GM18526 (cell line): ENCODE data around the gene DDIT3.

ENCODE experiments used
- POLR2A ChIP-seq: IDR thresholded peaks from 3 replicates; pipeline ENCODE4 v1.6.1; 2011; ENCODE audit not compliant: insufficient read length; ENCODE audit errors: extremely low read depth

DDIT3 gene

DNA sequence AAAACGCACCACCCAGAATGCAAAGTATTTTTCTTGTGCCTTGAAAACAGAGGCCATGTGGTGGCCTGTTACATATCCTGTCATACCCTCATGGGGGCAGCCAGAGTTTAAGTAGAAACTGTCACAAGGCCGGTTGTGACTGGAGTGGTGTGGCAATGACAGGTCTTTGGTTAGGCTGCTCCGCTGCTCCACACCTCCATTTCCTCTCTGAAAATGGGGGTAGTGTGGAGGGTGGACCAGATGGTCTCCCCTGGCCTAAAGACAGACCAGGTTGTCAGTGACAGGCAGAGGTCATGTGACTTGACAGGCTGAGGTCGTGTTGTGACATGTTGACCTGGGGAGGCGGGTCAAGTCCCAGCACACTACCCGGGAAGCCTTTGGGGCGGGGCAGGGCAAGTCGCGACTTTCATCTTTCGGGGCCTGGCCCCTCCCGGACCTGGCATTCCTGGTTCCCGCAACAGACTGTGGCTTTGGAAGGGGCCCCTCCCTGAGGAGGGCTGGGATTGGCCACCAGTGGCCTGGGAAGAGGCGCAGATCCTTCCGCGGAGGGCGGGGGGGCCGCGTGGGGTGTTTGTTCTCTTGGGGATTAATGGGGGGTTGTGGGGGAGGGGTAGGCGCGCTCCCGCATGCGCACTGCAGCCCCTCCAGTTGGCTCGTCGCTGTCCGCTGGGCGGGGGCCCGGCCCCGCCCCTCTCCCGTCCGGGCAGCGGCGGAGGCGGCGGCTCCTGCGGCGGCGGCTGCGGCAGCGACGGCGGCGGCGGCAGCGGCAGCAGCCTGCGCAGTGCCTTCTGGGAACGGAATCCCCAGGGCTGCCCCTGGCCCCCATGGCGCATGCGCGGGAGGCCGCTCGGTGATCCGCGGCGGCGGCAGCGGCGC lies 1.9 kb upstream of the DDIT3 start, which contains the start of gene MBD6:
MBD6 (plus strand) TSS at position 814 of the 876 bp plus-strand sequence. CDS start 1,480 bp downstream, outside the sequence.
- TF ChIP-seq POLR2A, result peak; percentile 51

DNA sequence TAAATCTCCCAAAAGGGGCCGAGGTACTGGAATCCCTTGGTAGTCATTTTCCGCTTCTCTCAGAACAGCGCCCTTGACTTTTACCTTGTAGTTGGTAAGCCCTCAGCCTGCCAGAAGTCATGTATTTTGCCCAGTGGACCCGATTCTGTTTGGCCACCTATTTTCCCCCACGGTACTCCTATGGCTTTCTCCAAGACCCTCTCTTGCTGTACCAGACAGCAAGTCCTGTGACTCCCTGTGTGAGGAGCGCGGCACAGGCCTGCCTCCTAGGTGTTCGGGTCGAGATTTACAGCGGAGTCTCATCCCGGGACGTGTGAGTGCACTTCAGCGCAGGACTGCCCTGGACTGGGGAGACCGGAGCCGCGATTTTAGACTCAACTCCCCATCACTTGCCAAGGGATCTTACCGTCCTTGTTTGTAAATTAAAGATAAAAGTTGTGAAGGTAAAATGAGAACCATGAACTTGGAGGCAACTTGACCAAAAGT lies 1.3 kb upstream of the DDIT3 start:
- no peak for TF ChIP-seq POLR2A

- TF ChIP-seq POLR2A, result no peak
Observed at GRCh38 chr12:57519796-57520052, 590 bp downstream of the DDIT3 start.

DNA sequence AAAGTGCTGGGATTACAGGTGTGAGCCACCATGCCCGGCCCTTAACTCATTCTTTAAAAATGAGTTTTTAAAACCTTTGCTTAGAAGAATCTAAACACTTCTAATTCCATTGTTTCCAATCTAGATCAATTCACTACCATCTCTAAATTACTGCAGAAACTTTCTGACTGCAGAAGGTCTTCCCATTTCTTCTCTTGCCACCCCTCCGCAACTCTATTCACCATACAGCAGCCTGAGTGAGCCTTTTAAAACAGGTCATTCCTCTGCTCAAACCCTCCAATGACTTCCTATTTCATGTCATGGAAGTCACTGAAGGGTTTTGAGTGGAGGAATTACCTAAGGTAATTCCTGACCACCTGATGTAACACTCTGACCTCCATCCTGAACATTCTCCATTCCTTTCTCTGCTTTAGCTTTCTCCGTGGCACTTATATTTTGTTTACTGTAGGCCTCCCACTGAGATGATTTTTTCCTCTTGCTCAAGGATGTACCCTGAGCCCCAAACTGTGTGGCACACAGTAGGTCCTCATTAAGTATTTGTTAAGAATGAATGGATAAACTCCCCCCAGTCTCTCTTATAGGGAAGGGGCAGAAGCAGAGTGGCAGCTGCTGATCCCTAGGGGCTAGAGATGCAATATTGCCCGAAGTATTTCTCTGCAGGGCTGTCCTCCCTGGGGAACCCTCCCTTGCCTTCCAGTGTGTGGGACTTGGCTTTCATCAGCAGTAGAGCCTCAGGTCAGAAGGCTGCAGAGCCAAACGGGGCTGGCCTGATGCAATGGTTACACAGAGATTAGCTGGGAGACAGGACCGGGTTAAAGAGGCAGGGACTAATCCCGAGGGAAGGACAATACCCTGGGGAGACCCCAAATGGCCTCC lies 1.2 kb downstream of the DDIT3 start:
- TF ChIP-seq POLR2A, result no peak

DNA sequence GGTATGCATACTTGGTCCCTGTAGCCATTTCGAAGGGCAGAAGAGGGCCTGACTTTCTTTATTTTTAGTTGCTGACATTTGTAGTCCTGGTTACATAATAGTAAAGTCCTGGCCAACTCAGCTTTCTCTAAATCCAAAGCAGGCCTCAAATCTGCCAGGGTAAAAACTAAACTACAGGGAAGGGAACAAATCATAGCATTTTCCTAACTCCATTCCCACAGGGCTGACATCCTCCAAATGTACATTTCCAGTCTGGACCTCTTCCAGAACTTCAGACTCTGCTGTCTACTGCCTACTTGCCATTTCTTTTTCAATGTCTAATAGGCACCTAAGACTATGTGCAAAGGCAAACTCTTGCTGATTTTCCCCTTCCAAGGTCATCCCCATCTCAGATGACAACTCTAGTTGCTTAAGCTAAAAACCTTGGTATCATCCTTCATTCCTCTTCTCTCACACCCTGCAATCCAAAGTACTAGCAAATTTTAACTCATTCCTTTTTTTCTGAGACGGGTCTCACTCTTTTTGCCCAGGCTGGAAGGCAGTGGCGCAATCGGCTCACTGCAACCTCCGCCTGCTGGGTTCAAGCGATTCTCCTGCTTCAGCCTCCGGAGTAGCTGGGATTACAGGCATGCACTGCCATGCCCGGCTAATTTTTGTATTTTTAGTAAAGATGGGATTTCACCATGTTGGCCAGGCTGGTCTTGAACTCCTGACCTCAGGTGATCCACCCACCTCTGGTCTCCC lies 2.0 kb downstream of the DDIT3 start:
- TF ChIP-seq POLR2A, result no peak

GRCh38 chr12:57517187-57517586 lies 3.1 kb downstream of the DDIT3 start:
- no peak for TF ChIP-seq POLR2A

- TF ChIP-seq POLR2A, result no peak
Observed at GRCh38 chr12:57516617-57517153, 3.6 kb downstream of the DDIT3 start.

DNA sequence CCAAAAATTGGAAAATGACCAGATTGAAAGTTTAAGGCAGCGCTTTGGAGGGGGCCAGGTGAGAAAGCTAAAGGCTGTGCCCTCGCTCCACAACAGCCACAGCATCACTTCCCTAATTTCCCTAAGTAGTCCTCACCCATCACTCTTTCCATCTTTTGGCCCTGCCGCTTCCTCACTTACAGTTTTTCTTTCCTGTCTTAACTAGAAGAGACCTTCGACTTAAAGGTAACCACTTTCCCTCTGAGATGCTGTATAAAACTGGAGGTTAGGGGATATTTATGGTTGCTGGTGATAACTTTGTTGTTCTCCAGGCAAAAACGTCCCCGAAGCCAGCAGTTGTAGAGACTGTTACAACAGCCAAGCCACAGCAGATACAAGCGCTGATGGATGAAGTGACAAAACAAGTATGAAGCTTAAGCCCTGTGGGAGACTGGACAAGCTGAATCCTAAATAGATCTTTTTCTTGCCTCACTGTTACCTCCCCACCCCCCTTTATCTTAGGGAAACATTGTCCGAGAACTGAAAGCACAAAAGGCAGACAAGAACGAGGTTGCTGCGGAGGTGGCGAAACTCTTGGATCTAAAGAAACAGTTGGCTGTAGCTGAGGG lies 4.3 kb downstream of the DDIT3 start:
- no peak for TF ChIP-seq POLR2A

DNA sequence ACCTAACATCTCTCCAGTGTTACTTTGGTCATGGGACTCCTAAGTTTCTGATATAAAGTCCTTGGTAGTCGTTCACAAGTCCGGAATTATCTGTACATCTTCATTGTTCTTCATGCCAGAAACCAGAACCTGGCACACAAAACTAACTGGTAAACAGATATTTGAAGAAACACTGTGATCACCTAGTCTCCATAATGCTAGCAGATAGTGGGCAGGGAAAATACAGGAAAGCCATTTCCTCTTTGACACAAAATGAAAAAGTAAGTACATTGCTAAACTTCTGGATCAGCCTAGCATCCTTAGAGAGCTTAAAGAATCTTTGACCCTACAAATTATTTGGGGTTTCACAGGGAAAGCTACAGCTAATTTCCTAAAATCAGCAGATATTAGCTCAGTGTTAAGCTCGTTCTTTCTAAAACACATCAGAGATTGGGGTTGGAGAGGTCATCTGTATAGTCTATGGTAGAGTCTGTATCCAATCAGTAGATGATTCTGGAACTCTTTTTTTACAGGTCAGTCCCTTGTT lies 4.8 kb downstream of the DDIT3 start:
- TF ChIP-seq POLR2A, result peak; percentile 3

DNA sequence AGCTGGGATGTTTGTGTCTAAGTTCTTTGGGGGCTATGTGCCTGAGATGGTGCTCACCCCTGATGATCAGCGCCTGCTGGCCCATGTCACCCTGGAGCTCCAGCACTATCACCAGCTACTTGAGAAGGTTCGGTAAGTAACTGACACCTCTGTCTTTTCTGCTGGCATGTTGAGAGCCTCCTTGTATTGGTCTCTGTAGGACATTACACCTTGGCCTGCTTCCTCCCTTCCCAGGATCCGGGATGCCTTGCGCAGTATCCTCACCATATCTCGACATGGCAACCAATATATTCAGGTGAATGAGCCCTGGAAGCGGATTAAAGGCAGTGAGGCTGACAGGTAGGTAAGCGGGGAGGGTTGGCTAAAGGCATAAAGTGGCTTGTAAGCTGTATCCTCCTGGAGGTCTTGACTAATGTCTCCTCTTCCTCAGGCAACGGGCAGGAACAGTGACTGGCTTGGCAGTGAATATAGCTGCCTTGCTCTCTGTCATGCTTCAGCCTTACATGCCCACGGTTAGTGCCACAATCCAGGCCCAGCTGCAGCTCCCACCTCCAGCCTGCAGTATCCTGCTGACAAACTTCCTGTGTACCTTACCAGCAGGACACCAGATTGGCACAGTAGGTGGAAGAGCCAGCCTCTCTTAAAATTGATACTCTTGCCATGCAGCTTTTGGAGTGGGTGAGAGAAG lies 5.5 kb downstream of the DDIT3 start:
- TF ChIP-seq POLR2A, result no peak

GRCh38 chr12:57513266-57513665 lies 7.0 kb downstream of the DDIT3 start:
- TF ChIP-seq POLR2A, result no peak

DNA sequence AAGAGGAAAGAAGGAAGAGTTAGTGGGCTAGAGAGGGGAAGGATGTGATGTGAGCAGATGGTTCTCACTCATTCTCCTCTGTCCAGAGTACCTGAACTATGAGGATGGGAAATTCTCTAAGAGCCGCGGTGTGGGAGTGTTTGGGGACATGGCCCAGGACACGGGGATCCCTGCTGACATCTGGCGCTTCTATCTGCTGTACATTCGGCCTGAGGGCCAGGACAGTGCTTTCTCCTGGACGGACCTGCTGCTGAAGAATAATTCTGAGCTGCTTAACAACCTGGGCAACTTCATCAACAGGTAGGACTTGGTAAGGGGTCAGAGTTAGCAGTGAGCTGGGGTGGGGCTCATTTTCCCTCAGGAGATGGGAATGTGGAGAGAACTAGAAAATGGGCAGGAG lies 7.6 kb downstream of the DDIT3 start:
- TF ChIP-seq POLR2A, result no peak

GRCh38 chr12:57511588-57512325 lies 8.6 kb downstream of the DDIT3 start:
- no peak for TF ChIP-seq POLR2A

DNA sequence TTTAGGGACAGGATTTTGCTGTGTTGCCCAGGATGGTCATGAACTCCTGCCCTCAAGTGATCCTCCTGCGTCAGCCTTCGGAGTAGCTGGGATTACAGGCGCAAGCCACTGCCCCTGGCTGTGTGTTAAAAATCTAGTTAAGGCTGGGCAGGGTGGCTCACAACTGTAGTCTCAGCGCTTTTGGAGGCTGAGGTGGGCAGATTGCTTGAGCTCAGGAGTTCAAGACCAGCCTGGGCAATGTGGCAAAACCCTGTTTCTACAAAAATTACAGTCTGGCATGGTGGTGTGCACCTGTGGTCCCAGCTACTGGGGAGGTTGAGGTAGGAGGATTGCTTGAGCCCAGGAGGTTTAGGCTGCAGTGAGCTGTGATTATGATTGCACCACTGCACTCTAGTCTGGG lies 9.2 kb downstream of the DDIT3 start:
- no peak for TF ChIP-seq POLR2A

GRCh38 chr12:57500213-57500612 lies 20.1 kb downstream of the DDIT3 start:
- TF ChIP-seq POLR2A, result no peak
